ELF-1 (cell line): ENCODE measurements around the gene HSPA12A.
"Not testable (repeated sequence)": the region's sequence is repeated elsewhere in the genome, so short reads cannot be mapped to it uniquely, and the experiment has no call there.

Experiments used
- DNase-seq: peaks from one replicate; pipeline ENCODE4 v3.0.0-alpha.2; 2016; ENCODE audit warnings: low read depth, low spot score

Gene HSPA12A

DNA sequence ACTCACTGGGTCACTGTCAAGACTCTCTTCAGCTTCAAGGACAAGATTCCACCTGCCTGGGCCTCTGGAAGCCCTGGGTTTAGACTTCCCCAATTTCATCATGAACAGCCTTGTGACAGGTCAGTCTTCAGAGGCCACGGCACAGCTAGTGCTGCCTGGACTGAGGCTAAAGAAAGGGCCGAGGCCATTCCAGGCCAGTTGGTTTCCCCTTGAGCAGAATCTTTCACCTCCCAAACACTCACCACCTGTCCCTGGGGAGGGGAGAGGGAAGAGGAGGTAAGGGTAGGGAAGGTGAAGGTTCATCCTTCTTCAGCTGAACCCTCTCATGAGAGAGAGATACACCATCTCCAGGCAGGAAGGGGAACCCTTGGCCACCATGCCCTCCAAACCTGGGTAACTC, 24.3 kb downstream of the HSPA12A start:
- DNase-seq, result no peak

DNA sequence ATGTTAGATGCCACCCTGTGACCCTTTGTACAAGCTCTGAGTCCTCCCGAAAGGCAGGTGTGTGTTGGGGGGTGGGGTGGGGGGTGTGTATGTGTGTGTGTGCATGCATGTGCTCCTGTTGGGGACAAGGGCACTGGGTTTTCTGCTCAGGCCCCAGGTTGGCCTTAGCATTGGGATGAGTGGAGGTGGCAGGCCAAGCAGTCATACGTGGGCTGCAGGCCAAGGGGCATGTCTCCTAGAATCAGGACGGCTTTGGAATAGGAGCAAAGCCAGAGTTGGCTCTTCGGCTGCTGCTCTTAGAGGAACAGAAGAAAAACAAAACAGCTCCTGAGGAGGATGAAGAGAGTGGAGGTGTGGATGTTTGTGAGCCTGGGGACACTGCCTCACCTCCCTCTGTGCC, 26.0 kb downstream of the HSPA12A start:
- no peak for DNase-seq

- DNase-seq, result no peak
Measured at GRCh38 chr10:116715839-116716377, 26.5 kb downstream of the HSPA12A start.

DNA sequence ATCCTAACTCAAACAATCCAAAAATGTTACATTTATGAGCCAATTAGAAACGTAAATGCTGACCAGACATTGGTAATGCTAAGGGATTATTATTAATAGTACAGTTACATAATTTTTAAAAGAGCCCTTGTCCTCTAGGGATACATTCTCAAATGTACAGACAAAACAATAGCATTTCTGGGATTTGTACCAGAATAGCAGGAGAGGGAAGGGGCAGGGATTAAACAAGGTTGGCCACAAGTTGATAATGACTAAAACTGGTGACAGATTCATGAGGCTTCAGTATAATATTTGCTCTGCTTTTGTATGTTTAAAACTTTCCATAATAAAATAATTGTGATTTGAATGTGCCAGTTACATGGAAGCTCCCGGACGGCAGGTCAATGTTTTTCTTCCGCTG, 27.0 kb downstream of the HSPA12A start:
- DNase-seq, result no peak

- DNase-seq, result no peak
Measured at GRCh38 chr10:116713846-116714245, 28.5 kb downstream of the HSPA12A start.

DNA sequence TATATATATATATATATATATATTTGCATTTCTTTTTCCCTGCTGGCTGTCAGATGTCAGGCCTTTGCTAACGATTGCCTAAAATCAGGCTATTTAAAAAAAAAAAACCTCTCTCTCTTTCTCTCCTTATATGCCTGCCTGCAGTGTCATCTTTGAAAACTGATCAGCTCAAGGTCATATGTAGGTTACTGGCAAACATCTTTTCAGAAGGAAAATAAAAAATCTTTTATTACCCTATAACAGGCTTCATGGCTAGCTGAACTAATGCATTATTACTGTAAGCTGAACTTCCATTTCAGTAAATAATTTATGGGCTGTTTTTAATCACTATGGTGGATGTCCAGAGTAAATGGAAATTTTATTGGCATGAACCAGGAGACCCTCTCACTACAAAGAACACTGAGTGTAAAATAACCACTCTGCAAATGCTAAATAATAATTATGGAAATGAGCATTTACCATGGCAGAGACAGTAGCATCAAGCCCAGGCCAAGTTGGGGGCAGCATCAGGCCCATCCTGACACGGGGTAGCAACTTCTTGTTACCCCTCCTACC, 29.3 kb downstream of the HSPA12A start:
- no peak for DNase-seq

DNA sequence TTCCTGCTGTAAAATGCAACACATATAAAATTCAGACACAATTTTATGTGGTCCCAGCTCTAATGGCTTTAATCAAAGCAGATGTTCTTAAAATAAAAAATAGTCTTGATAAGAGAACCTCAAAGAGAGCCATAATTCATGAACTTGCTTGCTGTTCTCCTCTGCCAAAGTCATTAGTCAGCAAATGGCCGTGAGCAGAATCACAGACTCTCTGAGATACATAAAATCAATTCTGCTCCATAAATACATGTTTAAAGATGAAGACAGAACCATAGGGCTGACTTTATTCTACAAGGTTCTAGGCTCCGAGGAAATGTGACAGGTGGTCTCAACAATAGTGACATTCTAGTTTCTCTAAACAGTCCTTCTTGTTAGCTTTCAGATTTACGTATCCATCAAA, 29.8 kb downstream of the HSPA12A start:
- DNase-seq, result no peak

DNA sequence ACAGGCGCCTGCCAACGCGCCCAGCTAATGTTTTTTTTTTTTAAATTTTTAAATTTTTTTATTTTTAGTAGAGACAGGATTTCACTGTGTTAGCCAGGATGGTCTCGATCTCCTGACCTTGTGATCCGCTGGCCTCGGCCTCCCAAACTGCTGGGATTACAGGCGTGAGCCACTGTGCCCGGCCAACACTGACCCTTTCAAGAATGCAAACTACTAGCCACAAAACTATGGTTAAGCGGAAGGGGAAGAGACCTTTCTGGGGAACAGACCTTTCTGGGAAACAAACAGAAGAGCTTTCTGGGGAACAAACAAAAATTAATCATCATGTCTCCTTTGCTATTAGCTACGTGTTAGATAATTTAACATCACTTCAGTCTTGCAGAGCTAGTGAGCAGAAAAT, 30.6 kb downstream of the HSPA12A start:
- not testable (repeated sequence) for DNase-seq

GRCh38 chr10:116710076-116710475, 32.3 kb downstream of the HSPA12A start:
- no peak for DNase-seq

DNA sequence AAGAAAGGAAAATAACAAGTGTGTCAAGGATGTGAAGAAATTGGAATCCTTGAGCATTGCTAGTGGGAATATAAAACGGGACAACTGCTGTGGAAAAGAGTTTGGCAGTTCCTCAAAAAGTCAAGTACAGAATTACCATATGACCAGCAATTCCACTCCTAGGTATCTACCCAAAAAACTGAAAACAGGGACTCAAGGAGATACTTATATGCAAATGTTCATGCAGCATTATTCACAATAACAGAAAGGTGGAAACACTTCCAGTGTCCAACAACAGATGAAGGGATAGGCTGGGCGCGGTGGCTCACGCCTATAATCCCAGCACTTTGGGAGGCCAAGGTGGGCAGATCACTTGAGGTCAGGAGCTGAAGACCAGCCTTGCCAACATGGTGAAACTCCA, 33.5 kb downstream of the HSPA12A start:
- DNase-seq, result no peak

- DNase-seq, result no peak
Measured at GRCh38 chr10:116708391-116708821, 34.0 kb downstream of the HSPA12A start.

- DNase-seq, result no peak
Measured at GRCh38 chr10:116707981-116708380, 34.4 kb downstream of the HSPA12A start.

DNA sequence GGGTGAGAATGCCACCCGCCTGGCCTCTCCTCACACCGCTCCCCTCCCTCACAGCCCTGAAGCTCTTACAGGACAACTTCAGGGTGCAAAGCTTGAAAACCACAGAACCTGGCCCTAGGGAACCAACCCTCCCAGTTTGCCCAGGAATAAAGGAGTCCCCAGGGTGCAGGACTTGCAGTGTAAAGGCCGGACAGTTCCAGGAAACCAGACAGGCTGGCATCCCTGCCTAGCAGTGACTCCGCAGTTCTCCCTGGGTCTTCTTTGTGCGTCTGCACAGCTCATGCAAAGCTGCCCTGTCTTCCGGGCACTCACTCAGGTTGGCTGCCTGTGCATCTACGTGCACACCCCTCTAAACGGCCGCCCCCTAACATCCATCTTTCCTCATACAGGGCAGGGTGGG, 36.1 kb downstream of the HSPA12A start:
- no peak for DNase-seq

GRCh38 chr10:116705498-116705897, 36.9 kb downstream of the HSPA12A start:
- DNase-seq, result no peak

DNA sequence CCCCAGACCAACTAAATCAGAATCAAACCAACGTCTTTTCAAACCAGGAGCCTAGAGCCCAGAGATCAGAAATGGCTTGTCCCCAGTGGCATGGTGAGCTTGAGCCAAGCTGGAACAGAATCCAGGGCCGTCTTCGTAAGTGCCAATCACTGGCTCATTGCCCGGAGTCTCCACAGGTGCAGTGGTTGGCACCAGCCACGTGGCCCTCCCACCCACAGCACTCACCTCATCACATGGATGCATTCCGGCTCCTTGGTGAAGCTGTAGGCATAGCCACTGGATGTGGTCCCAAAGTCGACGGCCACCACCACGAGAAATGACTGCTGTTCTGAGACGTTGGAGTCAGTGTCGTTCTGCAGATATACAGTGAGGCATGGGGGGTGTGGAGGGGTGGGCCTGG, 37.4 kb downstream of the HSPA12A start:
- no peak for DNase-seq

DNA sequence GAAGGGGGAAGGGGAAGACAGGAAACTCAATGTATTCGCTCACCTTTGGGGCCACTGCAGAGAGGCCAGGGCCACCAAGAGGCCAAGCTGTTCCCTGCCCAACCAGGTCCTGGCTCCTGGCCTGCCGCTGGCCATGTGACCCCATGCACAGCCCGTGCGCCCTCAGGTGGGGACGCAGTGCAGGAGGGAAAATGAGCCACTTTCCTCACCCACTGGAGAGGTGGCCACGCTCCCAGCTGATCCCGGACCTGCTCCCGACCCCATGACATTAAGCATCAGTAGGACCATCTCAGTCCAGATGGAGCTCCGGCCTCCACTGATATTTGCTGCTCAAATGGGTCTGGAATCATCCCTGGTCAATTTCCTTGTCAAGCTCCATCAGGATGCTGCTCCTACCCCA, 40.2 kb downstream of the HSPA12A start:
- no peak for DNase-seq

DNA sequence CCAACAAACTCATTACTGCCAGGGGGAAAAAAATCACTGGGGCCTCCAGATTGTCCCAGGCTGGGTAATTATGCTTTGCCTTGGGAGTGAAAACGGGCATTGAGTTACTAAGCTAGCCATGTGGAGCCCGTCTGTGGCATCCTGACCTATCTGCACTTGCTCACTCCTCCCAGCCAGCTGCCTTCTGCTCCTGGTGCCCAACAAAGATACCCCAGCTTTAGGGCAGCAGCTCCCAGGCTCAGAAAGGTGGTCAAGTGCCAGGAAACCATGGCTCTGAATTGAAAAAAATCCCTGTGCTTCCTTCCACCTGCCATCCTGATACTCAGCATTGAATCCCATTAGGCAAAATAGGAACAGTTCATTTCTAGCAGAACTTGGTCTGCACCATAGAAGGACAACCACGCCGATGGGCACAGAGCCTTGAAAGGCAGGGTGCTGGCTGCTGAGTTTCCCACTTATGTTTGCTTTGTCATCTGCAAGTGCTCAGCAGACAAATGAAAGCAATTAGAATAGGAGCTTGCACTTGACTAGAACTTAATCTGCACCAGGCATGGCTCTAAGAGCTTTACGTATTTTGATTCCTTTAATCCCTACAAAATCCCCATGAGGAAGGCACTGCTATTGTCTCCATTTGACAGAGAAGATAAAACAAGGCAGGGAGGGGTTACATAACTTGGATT, 42.8 kb downstream of the HSPA12A start:
- DNase-seq, result no peak

- DNase-seq, result no peak
Measured at GRCh38 chr10:116699049-116699448, 43.3 kb downstream of the HSPA12A start.

DNA sequence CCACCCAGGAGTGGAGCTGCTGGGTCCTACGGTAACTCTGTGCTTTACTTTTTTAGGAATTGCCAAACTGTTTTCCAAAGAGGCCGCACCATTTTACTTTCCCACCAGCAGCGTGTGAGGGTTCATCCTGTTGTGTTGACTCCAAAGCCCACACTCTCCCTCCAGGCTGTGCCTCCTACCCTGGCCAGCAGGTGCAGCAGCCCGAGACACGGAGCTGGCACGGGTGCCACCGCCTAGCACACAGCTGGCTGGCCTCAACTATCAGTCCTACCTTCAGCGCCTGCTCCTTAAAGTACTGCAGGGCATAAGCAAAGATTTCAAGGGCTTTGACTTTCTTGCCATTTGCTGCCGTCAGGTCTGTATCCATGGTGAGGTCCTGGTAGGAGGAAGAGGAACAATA, 44.0 kb downstream of the HSPA12A start:
- DNase-seq, result no peak

DNA sequence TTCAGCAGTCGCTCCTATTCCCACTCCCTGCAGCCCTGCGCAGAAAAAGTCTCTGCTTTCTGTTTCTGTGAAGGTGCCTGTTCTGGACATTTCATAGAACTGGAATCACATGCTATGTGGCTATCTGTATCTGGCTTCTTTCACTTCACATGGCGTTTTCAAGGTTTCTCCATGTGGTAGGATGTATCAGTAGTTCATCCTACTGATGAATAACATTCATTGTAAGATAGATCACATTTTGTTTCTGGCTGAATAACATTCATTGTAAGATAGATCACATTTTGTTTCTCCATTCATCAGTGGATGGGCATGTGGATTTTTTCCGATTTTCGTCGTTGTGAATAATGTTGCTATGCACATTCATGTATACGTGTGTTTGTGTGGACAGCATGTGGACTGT, 44.5 kb downstream of the HSPA12A start:
- no peak for DNase-seq

- DNase-seq, result no peak
Measured at GRCh38 chr10:116696919-116697318, 45.4 kb downstream of the HSPA12A start.

DNA sequence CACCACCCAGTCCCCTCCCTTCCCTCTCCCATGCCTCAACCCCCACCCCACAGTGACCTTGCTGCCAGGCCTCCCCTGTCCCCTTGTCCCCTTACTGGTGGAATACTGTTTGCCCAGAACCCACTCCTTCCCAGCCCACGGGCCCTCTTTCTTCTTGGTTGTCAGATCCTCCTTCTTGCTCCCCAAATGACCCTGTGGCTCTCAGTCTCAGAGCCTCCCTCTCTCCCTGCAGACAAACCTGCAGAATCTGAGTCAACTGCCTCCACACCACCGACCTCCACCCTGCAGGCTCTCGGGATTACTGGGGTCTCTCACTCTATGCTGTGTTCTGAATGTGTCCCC, 47.5 kb downstream of the HSPA12A start:
- no peak for DNase-seq

DNA sequence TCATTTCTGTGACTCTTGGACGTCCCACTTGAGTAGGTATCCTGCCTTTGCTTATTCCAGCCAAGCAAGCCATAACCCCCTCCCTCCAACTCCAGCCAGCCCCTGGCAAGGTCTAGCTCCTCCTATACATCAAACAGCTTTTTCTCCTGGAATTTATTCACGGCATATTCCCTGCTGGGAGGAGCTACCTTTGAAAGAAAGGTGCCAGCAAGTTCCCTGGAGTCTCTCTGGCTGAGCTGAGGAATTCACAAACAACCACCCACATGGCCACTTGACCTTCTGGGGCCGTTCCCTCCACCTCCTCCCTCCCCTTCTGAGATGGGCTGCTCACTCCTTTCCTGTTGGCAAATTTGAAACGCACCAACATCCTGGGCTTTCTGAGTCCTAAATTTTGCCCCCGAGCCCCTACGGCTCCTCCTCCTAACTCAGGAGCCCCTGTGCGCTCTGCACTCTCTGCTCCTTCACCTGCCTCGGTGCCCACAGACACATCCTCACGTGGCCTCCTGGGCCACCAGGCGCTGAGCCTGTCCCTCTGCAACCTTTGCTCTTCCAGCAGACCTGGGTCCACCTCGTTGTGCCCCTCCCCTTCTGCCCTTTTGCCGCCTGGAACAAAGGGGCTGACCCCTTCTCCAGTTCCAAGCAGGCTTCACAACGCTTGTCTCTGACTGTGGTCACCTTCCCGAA, 48.0 kb downstream of the HSPA12A start:
- DNase-seq, result peak; percentile 86
